HCT116 (cell line): ENCODE measurements around the gene FOXD1. TPM values are rescaled to one million over a fixed set of nuclear protein-coding genes. Genes with fewer than 3 reads are reported as not detected.

Experiments used
- ATAC-seq: fragments of 200-7000 bp; cut with Tn5 transposase; 2 replicates; pipeline ENCODE4 v1.9.1; 2020; ENCODE audit warnings: mild to moderate bottlenecking, moderate library complexity
- BruUV-seq: library from RNA; stranded (reverse); fragments of 400-500 nt; replicated peaks from 2 replicates; lab custom pipeline; 2021; lab: Mats Ljungman, UMichigan
- CTCF ChIA-PET: fragments of 300-600 bp; sonication (Branson Sonifier 250); formaldehyde crosslinking; loops from one replicate; lab custom pipeline; 2021; ENCODE audit warnings: antibody characterized with exemption; lab: Charles Lee
- POLR2A ChIA-PET: fragments of 300-600, 350-600 bp; sonication (Branson Sonifier 250); formaldehyde crosslinking; loops from one replicate; lab custom pipeline; 2021; ENCODE audit warnings: antibody characterized with exemption; lab: Charles Lee
- RAD21 ChIA-PET, 2 experiments: fragments of 300-600 bp; sonication (Branson Sonifier 250); formaldehyde crosslinking; loops; one replicate each; lab custom pipeline; 2023; ENCODE audit warnings: low total read pairs in 2 of 2; ENCODE audit not compliant: uncharacterized antibody in 2 of 2, unreplicated experiment in 2 of 2, low non-redundant PET in 1 of 2; lab: Charles Lee
- DNase-seq: peaks from one replicate; pipeline ENCODE4 v3.0.0-alpha.2; 2010; ENCODE audit warnings: low read depth, low spot score
- H2AFZ ChIP-seq: fragments of 200-600 bp; shearing (Covaris generic), sonication (generic); 2 replicates; pipeline ENCODE4 v1.6.1; 2017; ENCODE audit warnings: low read depth, mixed run types, mixed read lengths, antibody characterized with exemption, low read length; ENCODE audit not compliant: poor library complexity, severe bottlenecking
- H3K27ac ChIP-seq: 2 replicates; pipeline ENCODE4 v1.5.1; 2012; ENCODE audit warnings: low read depth, low read length
- H3K27me3 ChIP-seq: fragments of 200-600 bp; sonication (generic); 2 replicates; pipeline ENCODE4 v1.6.1; 2016; ENCODE audit warnings: mixed run types, low read length, mixed read lengths; ENCODE audit not compliant: insufficient read depth
- H3K36me3 ChIP-seq, 2 experiments: fragments of 200-500 bp in 1 of 2; fragments of 200-600 bp in 1 of 2; sonication (Bioruptor generic) in 1 of 2; sonication (generic) in 1 of 2; 2 replicates each; pipeline versions ENCODE4 v1.5.1 to v1.6.1; 2014 to 2016; ENCODE audit warnings: low read length in 2 of 2, inconsistent platforms in 1 of 2, mixed read lengths in 1 of 2, mixed run types in 1 of 2; ENCODE audit not compliant: insufficient read depth in 2 of 2, control insufficient read depth in 1 of 2
- H3K4me1 ChIP-seq, 2 experiments: fragments of 200-600 bp in 1 of 2; sonication (generic) in 1 of 2; 2 replicates each; pipeline versions ENCODE4 v1.5.1 to v1.6.1; 2012 to 2017; ENCODE audit warnings: low read length in 2 of 2, inconsistent platforms in 1 of 2, mild to moderate bottlenecking in 1 of 2, mixed read lengths in 1 of 2, mixed run types in 1 of 2, moderate library complexity in 1 of 2; ENCODE audit not compliant: insufficient read depth in 2 of 2, control insufficient read depth in 1 of 2
- H3K4me2 ChIP-seq: fragments of 200-600 bp; sonication (generic); 2 replicates; pipeline ENCODE4 v1.6.1; 2017; ENCODE audit warnings: mixed run types, low read length, mixed read lengths
- H3K4me3 ChIP-seq, 2 experiments: fragments of 200-600 bp in 1 of 2; sonication (generic) in 1 of 2; replicated peaks in 1 of 2; 2 replicates each; pipeline ENCODE4 v1.5.1; 2011 to 2016; ENCODE audit warnings: low read length in 2 of 2, control low read depth in 1 of 2, low read depth in 1 of 2, mild to moderate bottlenecking in 1 of 2, mixed read lengths in 1 of 2, mixed run types in 1 of 2
- H3K79me2 ChIP-seq: fragments of 200-600 bp; sonication (generic); 2 replicates; pipeline ENCODE4 v1.6.1; 2017; ENCODE audit warnings: mild to moderate bottlenecking, mixed run types, low read length, moderate library complexity, mixed read lengths; ENCODE audit not compliant: insufficient read depth
- H3K9ac ChIP-seq: fragments of 200-600 bp; sonication (generic); 2 replicates; pipeline ENCODE4 v1.6.1; 2016; ENCODE audit warnings: low read length, mixed read lengths
- H3K9me2 ChIP-seq: fragments of 200-600 bp; sonication (generic), shearing (Covaris generic); 2 replicates; pipeline ENCODE4 v1.6.1; 2017; ENCODE audit warnings: mixed run types, mild to moderate bottlenecking, moderate library complexity; ENCODE audit not compliant: insufficient read depth
- H3K9me3 ChIP-seq, 2 experiments: fragments of 200-500 bp in 1 of 2; fragments of 200-600 bp in 1 of 2; sonication (Bioruptor generic) in 1 of 2; sonication (generic) in 1 of 2; 2 replicates each; pipeline ENCODE4 v1.6.1; 2014 to 2017; ENCODE audit warnings: low read length in 2 of 2, mixed read lengths in 2 of 2, inconsistent platforms in 1 of 2, low read depth in 1 of 2, mild to moderate bottlenecking in 1 of 2, mixed run types in 1 of 2, moderate library complexity in 1 of 2; ENCODE audit not compliant: control insufficient read depth in 1 of 2, insufficient read depth in 1 of 2
- H4K20me1 ChIP-seq: fragments of 200-600 bp; sonication (generic), shearing (Covaris generic); 2 replicates; pipeline ENCODE4 v1.6.1; 2017; ENCODE audit warnings: mixed run types, mild to moderate bottlenecking, moderate library complexity; ENCODE audit not compliant: insufficient read depth
- CBX3 ChIP-seq: IDR thresholded peaks from 2 replicates; pipeline ENCODE4 v1.6.1; 2012; ENCODE audit warnings: low read depth
- CEBPB ChIP-seq: IDR thresholded peaks from 2 replicates; pipeline ENCODE4 v1.6.1; 2012; ENCODE audit warnings: low read depth
- EGR1 ChIP-seq: IDR thresholded peaks from 2 replicates; pipeline ENCODE4 v1.6.1; 2012; ENCODE audit warnings: low read depth
- FOSL1 ChIP-seq: IDR thresholded peaks from 2 replicates; pipeline ENCODE4 v1.6.1; 2012; ENCODE audit warnings: low read depth
- POLR2A ChIP-seq: IDR thresholded peaks from 2 replicates; pipeline ENCODE4 v1.7.0; 2011; ENCODE audit warnings: borderline replicate concordance; ENCODE audit not compliant: insufficient read depth, insufficient read length; ENCODE audit errors: extremely low read depth
- RAD21 ChIP-seq: IDR thresholded peaks from 2 replicates; pipeline ENCODE4 v1.6.1; 2012; ENCODE audit warnings: low read depth, mild to moderate bottlenecking
- REST ChIP-seq: IDR thresholded peaks from 2 replicates; pipeline ENCODE4 v1.6.1; 2012; ENCODE audit warnings: low read depth
- SIN3A ChIP-seq: IDR thresholded peaks from 2 replicates; pipeline ENCODE4 v1.6.1; 2012; ENCODE audit warnings: low read depth
- TCF7L2 ChIP-seq: IDR thresholded peaks from 2 replicates; pipeline ENCODE4 v1.7.0; 2011; ENCODE audit warnings: borderline replicate concordance, inconsistent platforms; ENCODE audit not compliant: insufficient read depth, insufficient read length; ENCODE audit errors: extremely low read depth
- YY1 ChIP-seq: IDR thresholded peaks from 2 replicates; pipeline ENCODE4 v1.6.1; 2011; ENCODE audit warnings: low read length, low read depth, moderate library complexity, mild to moderate bottlenecking; ENCODE audit not compliant: insufficient replicate concordance; ENCODE audit errors: extremely low read depth
- ZFX ChIP-seq: fragments of 450-650 bp; IDR thresholded peaks from 2 replicates; pipeline ENCODE4 v1.6.1; 2017
- ZNF274 ChIP-seq: fragments of 200-500 bp; sonication (Bioruptor generic); IDR thresholded peaks from 2 replicates; pipeline ENCODE4 v1.6.1; 2014; ENCODE audit warnings: mild to moderate bottlenecking, low read depth, low read length, inconsistent platforms
- intact Hi-C: fragments of 100-400 bp; cut with micrococcal nuclease; formaldehyde crosslinking; loops from 2 replicates; pipeline ENCODE4 v1.10.0; 2022
- total RNA-seq: library from RNA; stranded (reverse); gene quantifications from one replicate; pipeline ENCODE4 v1.2.1, GENCODE V29; 2021; ENCODE audit not compliant: unreplicated experiment

FOXD1 gene
- total RNA-seq, 1 experiment from 2014 or later, result 26.8 TPM

- TF ChIP-seq CBX3, result no peak
- TF ChIP-seq CEBPB, result no peak
- TF ChIP-seq POLR2A, result no peak
- TF ChIP-seq FOSL1, result no peak
Observed at GRCh38 chr5:73493421-73493820, 44.8 kb upstream of the FOXD1 start (continued).

- Histone ChIP-seq H3K9me2 (no peaks in the 10 kb centered on the region), H3K79me2 (no peaks in the 10 kb centered on the region)
- TF ChIP-seq CEBPB (no peak), SIN3A (no peak), ZNF274 (no peak), REST (no peak), ZFX (no peak), YY1 (no peak), EGR1 (no peak), TCF7L2 (no peak), RAD21 (no peak)
- TF ChIP-seq, all 23 proteins: peak for 0
- no peaks in the 10 kb centered on the region for H3K36me3 ChIP-seq
- no peaks in the 10 kb centered on the region for H3K27me3 ChIP-seq
- ChIA-PET CTCF (no interaction called here), POLR2A (no interaction called here), RAD21 (no interaction called here)
- no TSS peak for BruUV-seq
- intact Hi-C loops, result no loop called here
- H3K4me3 ChIP-seq, result no peak overlapping the region
- no peaks in the 10 kb centered on the region; a peak in 1 of 4 replicates for H3K4me1 ChIP-seq
- no peak overlapping the region for H3K4me2 ChIP-seq
- H3K27ac ChIP-seq, result no peak overlapping the region
- H3K9me3 ChIP-seq, result no peaks in the 10 kb centered on the region
- H2AFZ ChIP-seq, result no peak overlapping the region
- H4K20me1 ChIP-seq, result no peaks in the 10 kb centered on the region
- no peak overlapping the region for H3K9ac ChIP-seq
- DNase-seq, result no peak
- no peak for ATAC-seq
Observed at GRCh38 chr5:73491155-73491554, 42.6 kb upstream of the FOXD1 start.
